HCT116 (cell line): ENCODE results near the gene RFTN1. TPM values are rescaled to one million over a fixed set of nuclear protein-coding genes. Genes with fewer than 3 reads are reported as not detected.

Source experiments
- ATAC-seq: fragments of 200-7000 bp; cut with Tn5 transposase; 2 replicates; pipeline ENCODE4 v1.9.1; 2020; ENCODE audit warnings: mild to moderate bottlenecking, moderate library complexity
- BruUV-seq: library from RNA; stranded (reverse); fragments of 400-500 nt; replicated peaks from 2 replicates; lab custom pipeline; 2021; lab: Mats Ljungman, UMichigan
- CTCF ChIA-PET: fragments of 300-600 bp; sonication (Branson Sonifier 250); formaldehyde crosslinking; loops from one replicate; lab custom pipeline; 2021; ENCODE audit warnings: antibody characterized with exemption; lab: Charles Lee
- POLR2A ChIA-PET: fragments of 300-600, 350-600 bp; sonication (Branson Sonifier 250); formaldehyde crosslinking; loops from one replicate; lab custom pipeline; 2021; ENCODE audit warnings: antibody characterized with exemption; lab: Charles Lee
- RAD21 ChIA-PET, 2 experiments: fragments of 300-600 bp; sonication (Branson Sonifier 250); formaldehyde crosslinking; loops; one replicate each; lab custom pipeline; 2023; ENCODE audit warnings: low total read pairs in 2 of 2; ENCODE audit not compliant: uncharacterized antibody in 2 of 2, unreplicated experiment in 2 of 2, low non-redundant PET in 1 of 2; lab: Charles Lee
- DNase-seq: peaks from one replicate; pipeline ENCODE4 v3.0.0-alpha.2; 2010; ENCODE audit warnings: low read depth, low spot score
- H2AFZ ChIP-seq: fragments of 200-600 bp; shearing (Covaris generic), sonication (generic); 2 replicates; pipeline ENCODE4 v1.6.1; 2017; ENCODE audit warnings: low read depth, mixed run types, mixed read lengths, antibody characterized with exemption, low read length; ENCODE audit not compliant: poor library complexity, severe bottlenecking
- H3K27ac ChIP-seq: 2 replicates; pipeline ENCODE4 v1.5.1; 2012; ENCODE audit warnings: low read depth, low read length
- H3K27me3 ChIP-seq: fragments of 200-600 bp; sonication (generic); 2 replicates; pipeline ENCODE4 v1.6.1; 2016; ENCODE audit warnings: mixed run types, low read length, mixed read lengths; ENCODE audit not compliant: insufficient read depth
- H3K36me3 ChIP-seq, 2 experiments: fragments of 200-500 bp in 1 of 2; fragments of 200-600 bp in 1 of 2; sonication (Bioruptor generic) in 1 of 2; sonication (generic) in 1 of 2; 2 replicates each; pipeline versions ENCODE4 v1.5.1 to v1.6.1; 2014 to 2016; ENCODE audit warnings: low read length in 2 of 2, inconsistent platforms in 1 of 2, mixed read lengths in 1 of 2, mixed run types in 1 of 2; ENCODE audit not compliant: insufficient read depth in 2 of 2, control insufficient read depth in 1 of 2
- H3K4me1 ChIP-seq, 2 experiments: fragments of 200-600 bp in 1 of 2; sonication (generic) in 1 of 2; 2 replicates each; pipeline versions ENCODE4 v1.5.1 to v1.6.1; 2012 to 2017; ENCODE audit warnings: low read length in 2 of 2, inconsistent platforms in 1 of 2, mild to moderate bottlenecking in 1 of 2, mixed read lengths in 1 of 2, mixed run types in 1 of 2, moderate library complexity in 1 of 2; ENCODE audit not compliant: insufficient read depth in 2 of 2, control insufficient read depth in 1 of 2
- H3K4me2 ChIP-seq: fragments of 200-600 bp; sonication (generic); 2 replicates; pipeline ENCODE4 v1.6.1; 2017; ENCODE audit warnings: mixed run types, low read length, mixed read lengths
- H3K4me3 ChIP-seq, 2 experiments: fragments of 200-600 bp in 1 of 2; sonication (generic) in 1 of 2; replicated peaks in 1 of 2; 2 replicates each; pipeline ENCODE4 v1.5.1; 2011 to 2016; ENCODE audit warnings: low read length in 2 of 2, control low read depth in 1 of 2, low read depth in 1 of 2, mild to moderate bottlenecking in 1 of 2, mixed read lengths in 1 of 2, mixed run types in 1 of 2
- H3K79me2 ChIP-seq: fragments of 200-600 bp; sonication (generic); 2 replicates; pipeline ENCODE4 v1.6.1; 2017; ENCODE audit warnings: mild to moderate bottlenecking, mixed run types, low read length, moderate library complexity, mixed read lengths; ENCODE audit not compliant: insufficient read depth
- H3K9ac ChIP-seq: fragments of 200-600 bp; sonication (generic); 2 replicates; pipeline ENCODE4 v1.6.1; 2016; ENCODE audit warnings: low read length, mixed read lengths
- H3K9me2 ChIP-seq: fragments of 200-600 bp; sonication (generic), shearing (Covaris generic); 2 replicates; pipeline ENCODE4 v1.6.1; 2017; ENCODE audit warnings: mixed run types, mild to moderate bottlenecking, moderate library complexity; ENCODE audit not compliant: insufficient read depth
- H3K9me3 ChIP-seq, 2 experiments: fragments of 200-500 bp in 1 of 2; fragments of 200-600 bp in 1 of 2; sonication (Bioruptor generic) in 1 of 2; sonication (generic) in 1 of 2; 2 replicates each; pipeline ENCODE4 v1.6.1; 2014 to 2017; ENCODE audit warnings: low read length in 2 of 2, mixed read lengths in 2 of 2, inconsistent platforms in 1 of 2, low read depth in 1 of 2, mild to moderate bottlenecking in 1 of 2, mixed run types in 1 of 2, moderate library complexity in 1 of 2; ENCODE audit not compliant: control insufficient read depth in 1 of 2, insufficient read depth in 1 of 2
- H4K20me1 ChIP-seq: fragments of 200-600 bp; sonication (generic), shearing (Covaris generic); 2 replicates; pipeline ENCODE4 v1.6.1; 2017; ENCODE audit warnings: mixed run types, mild to moderate bottlenecking, moderate library complexity; ENCODE audit not compliant: insufficient read depth
- CBX3 ChIP-seq: IDR thresholded peaks from 2 replicates; pipeline ENCODE4 v1.6.1; 2012; ENCODE audit warnings: low read depth
- CEBPB ChIP-seq: IDR thresholded peaks from 2 replicates; pipeline ENCODE4 v1.6.1; 2012; ENCODE audit warnings: low read depth
- EZH2 ChIP-seq: fragments of 200-600 bp; sonication (generic); IDR thresholded peaks from 2 replicates; pipeline ENCODE4 v1.6.1; 2017; ENCODE audit warnings: antibody characterized with exemption, mixed run types
- FOSL1 ChIP-seq: IDR thresholded peaks from 2 replicates; pipeline ENCODE4 v1.6.1; 2012; ENCODE audit warnings: low read depth
- JUND ChIP-seq: IDR thresholded peaks from 2 replicates; pipeline ENCODE4 v1.6.1; 2012
- ZFX ChIP-seq: fragments of 450-650 bp; IDR thresholded peaks from 2 replicates; pipeline ENCODE4 v1.6.1; 2017
- intact Hi-C: fragments of 100-400 bp; cut with micrococcal nuclease; formaldehyde crosslinking; loops from 2 replicates; pipeline ENCODE4 v1.10.0; 2022
- total RNA-seq: library from RNA; stranded (reverse); gene quantifications from one replicate; pipeline ENCODE4 v1.2.1, GENCODE V29; 2021; ENCODE audit not compliant: unreplicated experiment
- TF ChIP-seq, protein P1 (sequence below): IDR thresholded peaks from 2 replicates; pipeline ENCODE4 v1.6.1; 2012; ENCODE audit warnings: low read depth
- TF ChIP-seq, protein P2 (sequence below): IDR thresholded peaks from 2 replicates; pipeline ENCODE4 v1.6.1; 2011; ENCODE audit warnings: mild to moderate bottlenecking, low read length, moderate library complexity; ENCODE audit not compliant: insufficient replicate concordance; ENCODE audit errors: extremely low read depth
- TF ChIP-seq, protein P3 (sequence below), 3 experiments: fragments of 200-600 bp in 1 of 3; sonication (generic) in 1 of 3; IDR thresholded peaks in 2 of 3; conservative IDR thresholded peaks in 1 of 3; 2 replicates each; pipeline ENCODE4 v1.5.1; 2012 to 2017; ENCODE audit warnings: low read depth in 2 of 3, low read length in 2 of 3, antibody characterized with exemption in 1 of 3, borderline replicate concordance in 1 of 3, control low read depth in 1 of 3, mild to moderate bottlenecking in 1 of 3, mixed read lengths in 1 of 3, mixed run types in 1 of 3, moderate library complexity in 1 of 3; ENCODE audit not compliant: insufficient read depth in 1 of 3

RFTN1 gene
- total RNA-seq, 1 experiment from 2014 or later, result 3.9 TPM

DNA sequence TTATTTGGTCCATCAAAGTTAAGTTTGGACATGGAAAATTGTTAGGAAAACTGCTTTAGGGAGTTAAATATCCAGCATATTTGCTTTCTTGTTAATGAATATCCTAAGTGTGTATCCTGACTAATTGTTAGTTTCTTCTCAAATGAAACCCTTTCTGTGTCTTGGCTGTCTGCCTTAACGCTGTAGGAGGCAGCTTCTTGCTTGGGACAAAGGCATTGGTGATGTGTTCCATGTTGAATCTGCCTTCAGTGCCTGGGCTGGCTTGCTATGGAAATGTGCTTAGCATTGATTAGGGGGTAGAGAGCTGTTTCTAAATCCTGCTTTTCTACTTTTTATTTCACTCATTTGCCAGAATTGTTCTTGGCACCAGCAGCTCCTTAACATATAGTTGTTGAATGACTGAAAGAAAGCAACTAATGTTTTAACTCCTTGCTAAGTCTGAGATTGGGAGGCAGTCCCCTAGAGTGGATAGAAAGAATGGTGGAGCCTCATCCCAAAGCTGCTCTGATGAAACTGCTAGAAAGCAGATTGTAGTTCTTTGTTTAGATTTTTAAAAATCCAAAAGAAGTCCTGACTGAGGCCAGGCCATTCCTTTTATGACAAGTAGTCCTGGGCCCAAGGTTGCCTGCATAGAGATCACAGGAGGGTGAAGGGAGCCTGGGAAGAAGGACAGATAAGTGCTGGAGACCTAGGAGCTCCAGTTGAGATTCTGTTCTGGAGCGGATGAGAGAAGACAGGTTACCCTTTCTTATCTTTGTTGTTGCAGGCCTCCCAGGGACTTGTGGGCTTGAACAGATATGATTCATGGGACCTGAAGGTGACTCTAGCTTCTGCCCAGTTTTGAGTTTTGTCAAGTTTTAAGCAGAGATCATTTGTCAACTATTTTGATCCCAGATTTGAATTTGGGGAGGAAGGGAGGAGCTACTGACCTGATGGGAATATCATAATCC, 209.2 kb downstream of the RFTN1 start (continued):
- TF ChIP-seq, protein P1, sequence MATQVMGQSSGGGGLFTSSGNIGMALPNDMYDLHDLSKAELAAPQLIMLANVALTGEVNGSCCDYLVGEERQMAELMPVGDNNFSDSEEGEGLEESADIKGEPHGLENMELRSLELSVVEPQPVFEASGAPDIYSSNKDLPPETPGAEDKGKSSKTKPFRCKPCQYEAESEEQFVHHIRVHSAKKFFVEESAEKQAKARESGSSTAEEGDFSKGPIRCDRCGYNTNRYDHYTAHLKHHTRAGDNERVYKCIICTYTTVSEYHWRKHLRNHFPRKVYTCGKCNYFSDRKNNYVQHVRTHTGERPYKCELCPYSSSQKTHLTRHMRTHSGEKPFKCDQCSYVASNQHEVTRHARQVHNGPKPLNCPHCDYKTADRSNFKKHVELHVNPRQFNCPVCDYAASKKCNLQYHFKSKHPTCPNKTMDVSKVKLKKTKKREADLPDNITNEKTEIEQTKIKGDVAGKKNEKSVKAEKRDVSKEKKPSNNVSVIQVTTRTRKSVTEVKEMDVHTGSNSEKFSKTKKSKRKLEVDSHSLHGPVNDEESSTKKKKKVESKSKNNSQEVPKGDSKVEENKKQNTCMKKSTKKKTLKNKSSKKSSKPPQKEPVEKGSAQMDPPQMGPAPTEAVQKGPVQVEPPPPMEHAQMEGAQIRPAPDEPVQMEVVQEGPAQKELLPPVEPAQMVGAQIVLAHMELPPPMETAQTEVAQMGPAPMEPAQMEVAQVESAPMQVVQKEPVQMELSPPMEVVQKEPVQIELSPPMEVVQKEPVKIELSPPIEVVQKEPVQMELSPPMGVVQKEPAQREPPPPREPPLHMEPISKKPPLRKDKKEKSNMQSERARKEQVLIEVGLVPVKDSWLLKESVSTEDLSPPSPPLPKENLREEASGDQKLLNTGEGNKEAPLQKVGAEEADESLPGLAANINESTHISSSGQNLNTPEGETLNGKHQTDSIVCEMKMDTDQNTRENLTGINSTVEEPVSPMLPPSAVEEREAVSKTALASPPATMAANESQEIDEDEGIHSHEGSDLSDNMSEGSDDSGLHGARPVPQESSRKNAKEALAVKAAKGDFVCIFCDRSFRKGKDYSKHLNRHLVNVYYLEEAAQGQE, result no peak
- TF ChIP-seq EZH2 (no peak), ZFX (no peak), CBX3 (no peak)
- TF ChIP-seq, all 23 proteins: peak for 0

DNA sequence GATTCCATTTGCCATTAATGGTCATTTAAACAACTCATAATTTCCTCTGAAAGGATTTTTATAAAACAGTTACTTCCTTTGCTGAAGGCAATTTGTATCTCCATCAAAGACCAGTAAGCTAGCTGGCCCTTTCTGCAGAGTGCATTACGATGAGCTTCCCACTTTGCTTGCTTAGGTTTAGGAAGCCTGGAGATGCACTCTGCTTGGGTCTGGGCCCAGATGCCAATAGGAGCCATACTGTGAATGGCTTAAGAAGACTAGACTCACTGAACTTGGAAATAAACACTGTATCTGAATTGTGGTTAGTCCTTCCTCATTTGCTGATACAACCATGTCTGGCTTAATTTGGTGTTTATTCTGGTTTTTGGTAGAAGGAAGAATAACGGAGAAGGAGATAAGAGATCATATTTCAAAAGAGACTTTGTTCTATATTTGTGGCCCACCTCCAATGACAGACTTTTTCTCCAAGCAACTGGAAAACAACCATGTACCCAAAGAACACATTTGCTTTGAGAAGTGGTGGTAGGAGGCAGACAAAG, 210.4 kb downstream of the RFTN1 start:
- Histone ChIP-seq H3K9ac (no peak overlapping the region), H2AFZ (no peak overlapping the region), H4K20me1 (no peaks in the 10 kb centered on the region), H3K27me3 (no peaks in the 10 kb centered on the region), H3K36me3 (peaks cover 0 to 10% of the 10 kb centered on the region in 2 experiments; a peak in 2 of 4 replicates), H3K79me2 (no peaks in the 10 kb centered on the region; the same call in 1 of the 2 replicates), H3K9me2 (no peaks in the 10 kb centered on the region), H3K9me3 (no peaks in the 10 kb centered on the region), H3K4me1 (no peaks in the 10 kb centered on the region), H3K4me3 (no peak overlapping the region), H3K27ac (no peak overlapping the region), H3K4me2 (no peak overlapping the region)
- CTCF ChIA-PET, result interaction anchor here (1.8 kb wide), 1 partner anchor 13 kb away, joined by 9 read pairs; no protein-coding TSS in a partner anchor
- intact Hi-C loops, result no loop called here
- POLR2A ChIA-PET, result no interaction called here
- no peak for DNase-seq
- RAD21 ChIA-PET, result no interaction called here
- no TSS peak for BruUV-seq
- no peak for ATAC-seq
- TF ChIP-seq, protein P1, result no peak
- TF ChIP-seq CEBPB, result no peak
- TF ChIP-seq, protein P2, sequence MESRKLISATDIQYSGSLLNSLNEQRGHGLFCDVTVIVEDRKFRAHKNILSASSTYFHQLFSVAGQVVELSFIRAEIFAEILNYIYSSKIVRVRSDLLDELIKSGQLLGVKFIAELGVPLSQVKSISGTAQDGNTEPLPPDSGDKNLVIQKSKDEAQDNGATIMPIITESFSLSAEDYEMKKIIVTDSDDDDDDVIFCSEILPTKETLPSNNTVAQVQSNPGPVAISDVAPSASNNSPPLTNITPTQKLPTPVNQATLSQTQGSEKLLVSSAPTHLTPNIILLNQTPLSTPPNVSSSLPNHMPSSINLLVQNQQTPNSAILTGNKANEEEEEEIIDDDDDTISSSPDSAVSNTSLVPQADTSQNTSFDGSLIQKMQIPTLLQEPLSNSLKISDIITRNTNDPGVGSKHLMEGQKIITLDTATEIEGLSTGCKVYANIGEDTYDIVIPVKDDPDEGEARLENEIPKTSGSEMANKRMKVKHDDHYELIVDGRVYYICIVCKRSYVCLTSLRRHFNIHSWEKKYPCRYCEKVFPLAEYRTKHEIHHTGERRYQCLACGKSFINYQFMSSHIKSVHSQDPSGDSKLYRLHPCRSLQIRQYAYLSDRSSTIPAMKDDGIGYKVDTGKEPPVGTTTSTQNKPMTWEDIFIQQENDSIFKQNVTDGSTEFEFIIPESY, result no peak
- no peak for TF ChIP-seq EZH2
- no peak for TF ChIP-seq FOSL1
- no peak for TF ChIP-seq JUND
- TF ChIP-seq, protein P3, sequence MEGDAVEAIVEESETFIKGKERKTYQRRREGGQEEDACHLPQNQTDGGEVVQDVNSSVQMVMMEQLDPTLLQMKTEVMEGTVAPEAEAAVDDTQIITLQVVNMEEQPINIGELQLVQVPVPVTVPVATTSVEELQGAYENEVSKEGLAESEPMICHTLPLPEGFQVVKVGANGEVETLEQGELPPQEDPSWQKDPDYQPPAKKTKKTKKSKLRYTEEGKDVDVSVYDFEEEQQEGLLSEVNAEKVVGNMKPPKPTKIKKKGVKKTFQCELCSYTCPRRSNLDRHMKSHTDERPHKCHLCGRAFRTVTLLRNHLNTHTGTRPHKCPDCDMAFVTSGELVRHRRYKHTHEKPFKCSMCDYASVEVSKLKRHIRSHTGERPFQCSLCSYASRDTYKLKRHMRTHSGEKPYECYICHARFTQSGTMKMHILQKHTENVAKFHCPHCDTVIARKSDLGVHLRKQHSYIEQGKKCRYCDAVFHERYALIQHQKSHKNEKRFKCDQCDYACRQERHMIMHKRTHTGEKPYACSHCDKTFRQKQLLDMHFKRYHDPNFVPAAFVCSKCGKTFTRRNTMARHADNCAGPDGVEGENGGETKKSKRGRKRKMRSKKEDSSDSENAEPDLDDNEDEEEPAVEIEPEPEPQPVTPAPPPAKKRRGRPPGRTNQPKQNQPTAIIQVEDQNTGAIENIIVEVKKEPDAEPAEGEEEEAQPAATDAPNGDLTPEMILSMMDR (IDR thresholded peaks at IDR 0.05 in 2 of 3, conservative IDR thresholded peaks at IDR 0.05 in 1 of 3; ENCODE audit: borderline replicate concordance in 1 of 3, insufficient read depth in 1 of 3, low read depth in 2 of 3, low read length in 2 of 3), result no peak
